GM13977 (cell line): ENCODE results near the gene TMEM81.

Source experiments
- DNase-seq: peaks from one replicate; pipeline ENCODE4 v3.0.0; 2012; ENCODE audit warnings: low spot score
- CTCF ChIP-seq: IDR thresholded peaks from 2 replicates; pipeline ENCODE4 v1.5.1; 2012; ENCODE audit warnings: mild to moderate bottlenecking, control low read depth; ENCODE audit not compliant: insufficient read depth; ENCODE audit errors: extremely low read depth, missing control alignments
- in situ Hi-C: fragments of 300-500 bp; cut with MboI; formaldehyde crosslinking; loops from one replicate; pipeline ENCODE4 v1.12.0; 2022; ENCODE audit warnings: low sequenced_read_pairs, low pct_unique_long_range_greater_than_20kb, mixed read lengths, inconsistent platforms; ENCODE audit not compliant: unreplicated experiment

Gene TMEM81

GRCh38 chr1:205122489-205122882 is 38.2 kb upstream of the TMEM81 start:
- DNase-seq: no peak
- TF ChIP-seq CTCF: no peak
- in situ Hi-C loops: no loop called here

- in situ Hi-C loops: no loop called here
- TF ChIP-seq CTCF: peak; percentile 70
- peak; percentile 83 for DNase-seq
These were observed 37.6 kb upstream of the TMEM81 start, which contains the start of gene RBBP5 for GRCh38 chr1:205121660-205122488. TSS of gene RBBP5 (minus strand) at chr1:205121978. CDS start at chr1:205121873, 105 bp downstream.

GRCh38 chr1:205118752-205119151 is 34.5 kb upstream of the TMEM81 start:
- no peak for DNase-seq
- in situ Hi-C loops: no loop called here
- TF ChIP-seq CTCF: no peak

GRCh38 chr1:205111354-205111753 is 27.1 kb upstream of the TMEM81 start:
- in situ Hi-C loops: no loop called here
- no peak for DNase-seq
- no peak for TF ChIP-seq CTCF

- no peak for TF ChIP-seq CTCF
- in situ Hi-C loops: no loop called here
- DNase-seq: no peak
These were observed 25.5 kb upstream of the TMEM81 start for GRCh38 chr1:205109711-205110110.

GRCh38 chr1:205109269-205109668 is 25.0 kb upstream of the TMEM81 start:
- in situ Hi-C loops: no loop called here
- no peak for TF ChIP-seq CTCF
- no peak for DNase-seq
